GM21619 (cell line): ENCODE measurements around the gene CHST11.

Experiments
- ATAC-seq: cut with Tn5 transposase; IDR thresholded peaks from one replicate; pipeline ENCODE4 v1.9.1; 2021; ENCODE audit not compliant: unreplicated experiment

CHST11 gene

GRCh38 chr12:104624529-104624928 lies 167.8 kb downstream of the CHST11 start:
- ATAC-seq: no peak

GRCh38 chr12:104626069-104626837 lies 169.5 kb downstream of the CHST11 start:
- no peak for ATAC-seq

- no peak for ATAC-seq
Observed at GRCh38 chr12:104627231-104627989, 170.7 kb downstream of the CHST11 start.

- no peak for ATAC-seq
Observed at GRCh38 chr12:104627990-104628830, 171.5 kb downstream of the CHST11 start.

GRCh38 chr12:104628831-104629135 lies 172.0 kb downstream of the CHST11 start:
- ATAC-seq: no peak

- no peak for ATAC-seq
Observed at GRCh38 chr12:104630230-104630670, 173.5 kb downstream of the CHST11 start.

- ATAC-seq: no peak
Observed at GRCh38 chr12:104631867-104632266, 175.1 kb downstream of the CHST11 start.

GRCh38 chr12:104632724-104633201 lies 176.0 kb downstream of the CHST11 start:
- ATAC-seq: no peak

GRCh38 chr12:104634044-104634443 lies 177.3 kb downstream of the CHST11 start:
- no peak for ATAC-seq

GRCh38 chr12:104634852-104635251 lies 178.1 kb downstream of the CHST11 start:
- ATAC-seq: no peak

GRCh38 chr12:104635607-104636343 lies 179.0 kb downstream of the CHST11 start:
- ATAC-seq: no peak

GRCh38 chr12:104636496-104636895 lies 179.7 kb downstream of the CHST11 start:
- no peak for ATAC-seq

- no peak for ATAC-seq
Observed at GRCh38 chr12:104637604-104638003, 180.9 kb downstream of the CHST11 start.

GRCh38 chr12:104638218-104638850 lies 181.6 kb downstream of the CHST11 start:
- no peak for ATAC-seq

GRCh38 chr12:104638851-104639240 lies 182.1 kb downstream of the CHST11 start:
- ATAC-seq: no peak

GRCh38 chr12:104640956-104641355 lies 184.2 kb downstream of the CHST11 start:
- no peak for ATAC-seq

- peak; percentile 90 for ATAC-seq
Observed at GRCh38 chr12:104641862-104642261, 185.1 kb downstream of the CHST11 start.

- no peak for ATAC-seq
Observed at GRCh38 chr12:104643093-104643818, 186.5 kb downstream of the CHST11 start.

- ATAC-seq: no peak
Observed at GRCh38 chr12:104643819-104644669, 187.3 kb downstream of the CHST11 start.
